ENCODE results near the gene TMEM150C. TPM values are rescaled to one million over a fixed set of nuclear protein-coding genes. Genes with fewer than 3 reads are reported as not detected.

The TMEM150C gene
- total RNA-seq, 1 experiment from 2014 or later: 2.7 TPM

DNA sequence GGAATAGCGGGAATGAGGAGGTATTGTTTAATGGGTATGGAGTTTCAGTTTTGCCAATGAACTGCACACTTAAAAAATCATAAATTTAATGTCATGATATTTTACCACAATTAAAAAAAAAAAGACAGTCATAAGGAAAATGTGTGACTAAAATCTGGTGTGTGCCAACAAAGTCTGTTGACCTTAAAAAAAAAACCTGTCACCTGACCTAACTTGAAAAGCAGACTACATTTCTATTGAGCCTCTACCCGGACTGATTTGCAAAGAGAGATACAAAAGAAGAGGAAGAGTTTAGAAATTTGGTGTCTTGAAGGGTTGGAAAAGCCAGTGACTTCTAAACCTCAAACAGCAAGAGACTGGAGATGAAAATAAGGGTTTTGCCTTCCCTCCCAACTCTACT, 48.4 kb downstream of the TMEM150C start:
- no peak overlapping the region for H2AFZ ChIP-seq (ENCODE audit: low read length)
- H3K56ac ChIP-seq (ENCODE audit: insufficient read length, low read depth, low read length): no peak overlapping the region
- H2BK20ac ChIP-seq (ENCODE audit: low read depth, low read length, poor library complexity, severe bottlenecking): no peak overlapping the region
- no peak overlapping the region for H3K23ac ChIP-seq (ENCODE audit: insufficient read length, low read depth, low read length)
- no peak overlapping the region for H3K9ac ChIP-seq (ENCODE audit: extremely low read depth, insufficient read length, low read length)
- no peak overlapping the region for H3K18ac ChIP-seq (ENCODE audit: insufficient read length, low read depth, low read length)
- H3K4ac ChIP-seq (ENCODE audit: low read depth, low read length): no peak overlapping the region
- H2BK15ac ChIP-seq (ENCODE audit: low read depth, low read length): no peak overlapping the region
- DNase-seq: no peak
- no peaks in the 10 kb centered on the region for H3K23me2 ChIP-seq (ENCODE audit: insufficient read length, low read depth, low read length, poor library complexity, severe bottlenecking)
- peaks cover 18 to 20% of the 10 kb centered on the region in 2 experiments for H3K4me1 Mint-ChIP-seq
- H4K20me1 ChIP-seq (ENCODE audit: control insufficient read depth, insufficient read depth, insufficient read length): no peaks in the 10 kb centered on the region
- no peak overlapping the region for H2BK120ac ChIP-seq (ENCODE audit: low read depth, low read length, poor library complexity, severe bottlenecking)
- no peak overlapping the region for H3K27ac Mint-ChIP-seq
- no peak overlapping the region for H3T11ph ChIP-seq (ENCODE audit: low read length)
- no peak overlapping the region for H3K4me3 Mint-ChIP-seq
- no peaks in the 10 kb centered on the region for H3K9me3 ChIP-seq (ENCODE audit: control insufficient read depth, low read depth, low read length)
- H2BK12ac ChIP-seq (ENCODE audit: insufficient read length, low read depth, low read length): no peak overlapping the region
- H2BK5ac ChIP-seq (ENCODE audit: insufficient read length, low read length): no peak overlapping the region
- no peaks in the 10 kb centered on the region; the same call in 1 of the 2 replicates for H3K4me1 ChIP-seq (ENCODE audit: insufficient read depth, low read length)
- no peaks in the 10 kb centered on the region for H3K79me2 ChIP-seq (ENCODE audit: insufficient read depth, low read length)
- WGBS (ENCODE audit: extremely low coverage, insufficient read length, low lambda C conversion rate): no CpG with 5 or more reads among the region's 2 CpGs
- H4K8ac ChIP-seq (replicated peaks; ENCODE audit: insufficient read length, low read depth, low read length): no peak overlapping the region
- no peak overlapping the region for H2AK5ac ChIP-seq (ENCODE audit: insufficient read length, low read length)
- TF ChIP-seq, protein P1, sequence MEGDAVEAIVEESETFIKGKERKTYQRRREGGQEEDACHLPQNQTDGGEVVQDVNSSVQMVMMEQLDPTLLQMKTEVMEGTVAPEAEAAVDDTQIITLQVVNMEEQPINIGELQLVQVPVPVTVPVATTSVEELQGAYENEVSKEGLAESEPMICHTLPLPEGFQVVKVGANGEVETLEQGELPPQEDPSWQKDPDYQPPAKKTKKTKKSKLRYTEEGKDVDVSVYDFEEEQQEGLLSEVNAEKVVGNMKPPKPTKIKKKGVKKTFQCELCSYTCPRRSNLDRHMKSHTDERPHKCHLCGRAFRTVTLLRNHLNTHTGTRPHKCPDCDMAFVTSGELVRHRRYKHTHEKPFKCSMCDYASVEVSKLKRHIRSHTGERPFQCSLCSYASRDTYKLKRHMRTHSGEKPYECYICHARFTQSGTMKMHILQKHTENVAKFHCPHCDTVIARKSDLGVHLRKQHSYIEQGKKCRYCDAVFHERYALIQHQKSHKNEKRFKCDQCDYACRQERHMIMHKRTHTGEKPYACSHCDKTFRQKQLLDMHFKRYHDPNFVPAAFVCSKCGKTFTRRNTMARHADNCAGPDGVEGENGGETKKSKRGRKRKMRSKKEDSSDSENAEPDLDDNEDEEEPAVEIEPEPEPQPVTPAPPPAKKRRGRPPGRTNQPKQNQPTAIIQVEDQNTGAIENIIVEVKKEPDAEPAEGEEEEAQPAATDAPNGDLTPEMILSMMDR (conservative IDR thresholded peaks at IDR 0.05): no peak
- H3K27ac ChIP-seq (ENCODE audit: insufficient read length, low read depth, low read length): no peak overlapping the region
- H3K27me3 Mint-ChIP-seq (ENCODE audit: low read depth): no peaks in the 10 kb centered on the region; the same call in 1 of the 2 replicates
- H3K14ac ChIP-seq (ENCODE audit: insufficient read depth, low read length): no peak overlapping the region
- H3K79me1 ChIP-seq (ENCODE audit: insufficient read depth, low read depth, low read length, poor library complexity, severe bottlenecking): no peaks in the 10 kb centered on the region
- H4K5ac ChIP-seq (ENCODE audit: insufficient read length, low read depth, low read length): no peak overlapping the region
- no peak overlapping the region for H4K91ac ChIP-seq (ENCODE audit: insufficient read length, low read depth, low read length)
- no peaks in the 10 kb centered on the region for H3K27me3 ChIP-seq (ENCODE audit: insufficient read depth, low read length)
- peaks cover 0 to 5% (median 0%) of the 10 kb centered on the region in 3 experiments; a peak in 1 of 7 replicates for H3K36me3 Mint-ChIP-seq (ENCODE audit: insufficient read depth in 1 of 3, low read depth in 3 of 3)
- no peaks in the 10 kb centered on the region; a peak in 1 of 5 replicates for H3K9me3 Mint-ChIP-seq
- no peak overlapping the region for H3K4me2 ChIP-seq (ENCODE audit: insufficient read depth, insufficient read length, low read length)
